Gastrocnemius medialis (tissue), 4 donors: ENCODE measurements around the gene B4GALT5.

Experiments
- CTCF ChIP-seq, 5 experiments: fragments of 450-650 bp in 3 of 5; fragments of 200-600 bp in 2 of 5; sonication (generic) in 2 of 5; IDR thresholded peaks in 4 of 5; conservative IDR thresholded peaks in 1 of 5; 1 replicate in 4 of 5; 2 replicates in 1 of 5; pipeline ENCODE4 v1.5.1; 2016 to 2019; ENCODE audit warnings: antibody characterized with exemption in 5 of 5, mild to moderate bottlenecking in 3 of 5, moderate library complexity in 3 of 5
- POLR2A ChIP-seq, 2 donors: fragments of 450-650 bp; IDR thresholded peaks; one replicate each; pipeline ENCODE4 v1.6.1; 2017; ENCODE audit warnings: antibody characterized with exemption in 2 of 2, mild to moderate bottlenecking in 2 of 2, moderate library complexity in 2 of 2

GRCh38 chr20:49675368-49676151 lies 38.1 kb downstream of the B4GALT5 start:
- no peak for TF ChIP-seq CTCF (IDR thresholded peaks at IDR 0.05 in 4 of 5, conservative IDR thresholded peaks at IDR 0.05 in 1 of 5)
- TF ChIP-seq POLR2A (IDR thresholded peaks at IDR 0.05), result no peak
